Psoas muscle (tissue), 8 donors: ENCODE measurements around the gene PUSL1. TPM values are rescaled to one million over a fixed set of nuclear protein-coding genes. Genes with fewer than 3 reads are reported as not detected.
A peak's percentile ranks its signal among the peaks of the same experiment; 100 is the strongest.

Experiments used
- ATAC-seq, 4 donors: fragments of 200-7000 bp; cut with Tn5 transposase; one replicate each; pipeline ENCODE4 v1.9.1; 2020; ENCODE audit warnings: moderate library complexity in 3 of 4, mild to moderate bottlenecking in 2 of 4
- DNase-seq, 2 donors: peaks; one replicate each; pipeline ENCODE4 v3.0.0-alpha.2; 2020
- H3K27ac ChIP-seq: fragments of 200-600 bp; one replicate; pipeline ENCODE4 v1.8.0; 2022
- H3K27me3 ChIP-seq, 3 donors: fragments of 200-600 bp in 1 of 3; one replicate each; pipeline versions ENCODE4 v1.6.1 to v1.8.0; 2013 to 2022; ENCODE audit warnings: low read length in 2 of 3, mild to moderate bottlenecking in 2 of 3, moderate library complexity in 1 of 3; ENCODE audit not compliant: insufficient read depth in 3 of 3
- H3K36me3 ChIP-seq, 2 donors: fragments of 200-600 bp in 1 of 2; one replicate each; pipeline versions ENCODE4 v1.6.1 to v1.8.0; 2013 to 2022; ENCODE audit warnings: low read depth in 1 of 2, mild to moderate bottlenecking in 1 of 2, moderate library complexity in 1 of 2; ENCODE audit not compliant: insufficient read depth in 1 of 2
- H3K4me1 ChIP-seq: fragments of 200-600 bp; one replicate; pipeline ENCODE4 v1.8.0; 2022
- H3K4me3 ChIP-seq: fragments of 200-600 bp; one replicate; pipeline ENCODE4 v1.8.0; 2022; ENCODE audit warnings: mild to moderate bottlenecking
- H3K9me3 ChIP-seq: fragments of 200-600 bp; one replicate; pipeline ENCODE4 v1.8.0; 2022
- WGBS, 3 donors: extraction: QIAGEN DNeasy Blood & Tissue Kit; methylation state at CpG; one replicate each; pipeline versions ENCODE4 v1.1.6 to v1.1.7; 2013; 5-methylcytosine and 5-hydroxymethylcytosine counted together
- intact Hi-C, 2 donors: fragments of 100-400 bp; cut with DNase I; formaldehyde crosslinking; loops; one replicate each; pipeline versions ENCODE4 v1.11.0 to v1.14.2; 2022
- polyA plus RNA-seq, 3 donors: library from polyadenylated mRNA; stranded (reverse); fragments of 200-250 nt; gene quantifications; one replicate each; pipeline ENCODE4 v1.2.3, GENCODE V29; 2013
- total RNA-seq, 4 donors: library from RNA; stranded (reverse); fragmentation: NEBNext Ultra II Directional in 2 of 4; extraction: Animal tissue kit (Norgen Biotek cat#: 25700) in 2 of 4; gene quantifications; one replicate each; pipeline versions ENCODE4 v1.2.1 to v1.2.4, GENCODE V29; 2021 to 2023
- TF ChIP-seq, protein P1 (sequence below): fragments of 200-600 bp; IDR thresholded peaks from one replicate; pipeline ENCODE4 v1.8.0; 2022; ENCODE audit warnings: antibody characterized with exemption
- donor health status: healthy with polysubstance abuse.
- donor health status: DM: no; HTN: no; CAD: no; lungs with moderate emphysema.
- donor health status: Bipolar disorder and iron deficiency.
- donor health status: healthy.
- donor health status: DM: yes; HTN: yes; CAD: no.
- donor health status: DM: no; HTN: no; CAD: no.
- donor health status: DM: no; HTN: no; CAD: no.
- donor health status: DM: yes; HTN: yes; CAD: no.

The PUSL1 gene
- total and polyA plus RNA-seq, 7 donors, result 3.7 to 9.1 (median 7.3) TPM

DNA sequence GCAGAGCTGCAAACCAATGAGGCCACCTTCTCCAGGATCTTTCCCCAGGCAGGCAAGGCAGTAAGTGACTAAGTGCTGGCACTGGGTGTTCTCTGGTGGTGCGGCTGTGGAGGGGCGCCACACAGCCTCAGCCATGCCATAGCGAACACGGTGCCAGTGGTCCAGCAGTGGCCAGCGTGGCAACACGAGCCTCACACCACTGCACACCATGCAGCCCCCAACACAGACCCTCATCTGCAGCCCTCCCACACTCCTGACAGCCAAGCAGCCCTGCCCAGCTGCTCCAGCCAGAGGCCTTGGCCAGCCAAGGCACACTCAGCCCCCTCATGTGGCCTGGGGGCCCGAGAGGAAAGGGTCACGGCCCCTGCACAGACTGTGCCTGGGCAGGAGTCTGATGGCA is 13.1 kb downstream of the PUSL1 start:
- no peaks in the 10 kb centered on the region for H3K9me3 ChIP-seq
- peak overlapping the region; percentile 30 for H3K27ac ChIP-seq
- H3K36me3 ChIP-seq, result peaks cover 0 to 37% of the 10 kb centered on the region in 2 donors
- H3K27me3 ChIP-seq, result no peaks in the 10 kb centered on the region
- DNase-seq (no peak), ATAC-seq (no peak)
- peaks cover 62% of the 10 kb centered on the region for H3K4me1 ChIP-seq
- intact Hi-C loops, result no loop called here
- TF ChIP-seq, protein P1, sequence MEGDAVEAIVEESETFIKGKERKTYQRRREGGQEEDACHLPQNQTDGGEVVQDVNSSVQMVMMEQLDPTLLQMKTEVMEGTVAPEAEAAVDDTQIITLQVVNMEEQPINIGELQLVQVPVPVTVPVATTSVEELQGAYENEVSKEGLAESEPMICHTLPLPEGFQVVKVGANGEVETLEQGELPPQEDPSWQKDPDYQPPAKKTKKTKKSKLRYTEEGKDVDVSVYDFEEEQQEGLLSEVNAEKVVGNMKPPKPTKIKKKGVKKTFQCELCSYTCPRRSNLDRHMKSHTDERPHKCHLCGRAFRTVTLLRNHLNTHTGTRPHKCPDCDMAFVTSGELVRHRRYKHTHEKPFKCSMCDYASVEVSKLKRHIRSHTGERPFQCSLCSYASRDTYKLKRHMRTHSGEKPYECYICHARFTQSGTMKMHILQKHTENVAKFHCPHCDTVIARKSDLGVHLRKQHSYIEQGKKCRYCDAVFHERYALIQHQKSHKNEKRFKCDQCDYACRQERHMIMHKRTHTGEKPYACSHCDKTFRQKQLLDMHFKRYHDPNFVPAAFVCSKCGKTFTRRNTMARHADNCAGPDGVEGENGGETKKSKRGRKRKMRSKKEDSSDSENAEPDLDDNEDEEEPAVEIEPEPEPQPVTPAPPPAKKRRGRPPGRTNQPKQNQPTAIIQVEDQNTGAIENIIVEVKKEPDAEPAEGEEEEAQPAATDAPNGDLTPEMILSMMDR, result no peak
- H3K4me3 ChIP-seq, result no peak overlapping the region
- WGBS, 3 donors, result 64 to 87% (median 72%) methylated on average over 7 to 8 of the region's 8 CpGs

DNA sequence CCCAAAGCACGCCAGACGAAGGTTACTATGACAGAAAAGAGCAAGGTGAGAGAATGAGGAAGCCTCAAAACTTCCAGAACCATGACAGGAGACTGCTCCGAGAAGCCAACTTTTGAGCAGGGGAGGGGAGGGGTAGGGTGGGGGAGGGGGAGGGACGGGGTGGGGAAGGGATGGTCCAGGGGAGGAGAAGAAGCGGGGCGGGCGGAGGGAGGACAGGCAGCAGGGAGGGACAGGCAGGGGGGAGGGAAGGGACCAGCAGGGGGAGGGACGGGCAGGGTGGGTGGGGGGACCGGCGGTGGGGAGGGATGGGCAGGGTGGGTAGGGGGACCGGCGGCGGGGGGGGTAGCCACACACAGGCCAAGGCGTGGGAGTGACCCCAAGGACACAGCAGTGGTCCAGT is 14.0 kb downstream of the PUSL1 start:
- TF ChIP-seq, protein P1, result no peak
- no peak for DNase-seq
- Histone ChIP-seq H3K4me1 (peaks cover 66% of the 10 kb centered on the region), H3K27me3 (no peaks in the 10 kb centered on the region), H3K4me3 (peak overlapping the region; percentile 28), H3K27ac (no peak overlapping the region), H3K9me3 (no peaks in the 10 kb centered on the region), H3K36me3 (peaks cover 0 to 37% of the 10 kb centered on the region in 2 donors)
- no peak for ATAC-seq
- 85 to 95% (median 88%) methylated on average over 6 to 10 of the region's 14 CpGs for WGBS, 3 donors
- intact Hi-C loops, result no loop called here

DNA sequence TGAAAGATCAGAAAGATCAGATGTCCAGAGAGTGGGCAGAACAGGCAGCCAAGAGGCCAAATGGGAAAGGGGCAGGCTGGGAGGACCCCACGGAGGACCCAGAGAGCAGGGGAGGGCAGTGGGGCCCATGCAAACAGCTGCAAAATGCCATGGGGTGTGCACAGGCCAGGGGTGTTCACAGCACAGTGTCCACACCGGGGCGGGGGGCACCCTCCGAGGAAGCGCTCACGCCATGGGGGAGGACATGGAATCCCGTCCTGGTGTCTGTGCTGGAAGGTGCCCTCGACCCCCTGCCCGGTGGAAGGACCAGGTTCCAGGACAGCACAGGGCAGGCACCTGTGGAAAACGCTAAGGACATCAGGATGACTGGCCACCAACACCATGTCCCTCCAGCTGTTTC is 14.6 kb downstream of the PUSL1 start:
- TF ChIP-seq, protein P1, result no peak
- no peak for DNase-seq
- Histone ChIP-seq H3K27me3 (no peaks in the 10 kb centered on the region), H3K4me1 (peaks cover 61% of the 10 kb centered on the region), H3K9me3 (no peaks in the 10 kb centered on the region), H3K27ac (no peak overlapping the region), H3K4me3 (peak overlapping the region; percentile 22), H3K36me3 (peaks cover 0 to 41% of the 10 kb centered on the region in 2 donors)
- WGBS, 3 donors, result 73 to 83% (median 78%) methylated on average over 10 of the region's 10 CpGs
- intact Hi-C loops, result no loop called here
- no peak for ATAC-seq

DNA sequence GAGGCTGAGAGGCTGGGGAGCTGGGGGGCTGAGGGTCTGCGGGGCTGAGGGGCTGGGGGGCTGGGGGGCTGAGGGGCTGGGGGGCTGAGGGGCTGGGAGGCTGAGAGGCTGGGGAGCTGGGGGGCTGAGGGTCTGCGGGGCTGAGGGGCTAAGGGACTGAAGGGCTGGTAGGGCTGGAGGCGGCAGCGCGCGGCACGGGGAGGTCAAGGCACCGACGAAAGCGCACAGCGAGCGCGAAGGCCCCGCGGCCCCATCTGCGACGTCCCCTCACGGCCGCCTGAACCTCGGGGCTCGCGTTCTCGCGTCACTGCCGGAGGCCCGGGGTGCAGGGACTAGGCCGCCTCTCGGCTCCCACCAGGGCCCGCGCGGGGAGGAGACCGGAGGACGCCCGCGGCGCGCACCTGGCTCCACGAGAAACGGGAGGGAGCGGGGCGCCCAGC is 15.7 kb downstream of the PUSL1 start:
- 0 to 1% (median 0%) methylated on average over 6 to 41 of the region's 41 CpGs for WGBS, 3 donors
- H3K27ac ChIP-seq, result peak overlapping the region; percentile 88
- ATAC-seq, result no peak
- H3K9me3 ChIP-seq, result no peaks in the 10 kb centered on the region
- DNase-seq, result no peak
- peaks cover 0 to 43% of the 10 kb centered on the region in 2 donors for H3K36me3 ChIP-seq
- TF ChIP-seq, protein P1, result no peak
- intact Hi-C loops, result no loop called here
- H3K4me3 ChIP-seq, result peak overlapping the region; percentile 87
- H3K4me1 ChIP-seq, result peaks cover 49% of the 10 kb centered on the region
- no peaks in the 10 kb centered on the region for H3K27me3 ChIP-seq
